GM19043 (cell line): Measurements from ENCODE around the gene DCAF16.
A peak's percentile ranks its signal among the peaks of the same experiment; 100 is the strongest.
"Not testable (repeated sequence)": the region's sequence is repeated elsewhere in the genome, so short reads cannot be mapped to it uniquely, and the experiment has no call there.

Experiments used
- ATAC-seq: cut with Tn5 transposase; IDR thresholded peaks from one replicate; pipeline ENCODE4 v1.9.1; 2021; ENCODE audit warnings: low read depth; ENCODE audit not compliant: unreplicated experiment

The DCAF16 gene

GRCh38 chr4:17810260-17811077 is at the start of gene DCAF16, which contains the start of gene NCAPG:
Gene DCAF16 (minus strand): TSS chr4:17810757. CDS start chr4:17804141, 6,616 bp downstream.
Gene NCAPG (plus strand): TSS chr4:17810979. CDS start chr4:17811078, 99 bp downstream.
- peak; percentile 83 for ATAC-seq

GRCh38 chr4:17859793-17860406 is 49.3 kb upstream of the DCAF16 start:
- ATAC-seq: no peak

DNA sequence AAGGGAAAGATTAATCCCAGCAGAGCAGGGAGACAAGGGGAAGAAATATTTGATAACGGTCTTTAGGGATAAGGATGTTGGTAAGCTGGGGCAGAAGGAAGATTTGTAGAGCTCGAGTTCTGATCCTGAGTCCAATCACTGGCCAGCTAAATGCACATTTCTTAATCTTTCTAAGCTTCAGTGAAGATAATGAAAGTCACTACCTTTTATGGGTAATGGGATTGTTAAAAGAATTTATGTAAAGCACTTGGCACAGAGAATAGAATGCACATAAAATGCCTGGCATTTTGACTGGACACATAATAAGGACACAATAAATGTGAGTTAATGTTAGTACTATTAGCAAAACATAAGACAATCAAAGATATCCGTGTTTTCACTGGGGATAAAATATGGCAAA is 43.5 kb upstream of the DCAF16 start:
- ATAC-seq: no peak

DNA sequence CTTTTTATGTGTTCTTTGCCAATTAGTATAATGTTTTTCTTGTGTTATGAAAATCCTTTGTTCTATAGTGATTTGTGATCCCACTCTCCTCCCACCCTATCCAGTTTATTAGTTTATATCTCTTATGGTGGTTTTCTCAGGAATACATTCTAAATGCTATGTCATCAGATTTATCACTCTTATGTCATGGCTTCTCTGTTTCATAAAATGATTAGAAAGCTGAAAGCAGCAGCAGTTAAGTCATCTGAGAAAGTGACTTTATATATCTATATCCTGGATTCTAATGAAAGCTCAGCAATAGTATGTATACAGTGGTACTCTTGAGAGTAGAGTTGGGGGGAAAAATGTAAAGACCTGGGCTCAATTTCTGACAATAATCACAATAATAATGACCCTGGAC is 41.4 kb upstream of the DCAF16 start:
- no peak for ATAC-seq

GRCh38 chr4:17850295-17850694 is 39.7 kb upstream of the DCAF16 start:
- ATAC-seq: not testable (repeated sequence)

DNA sequence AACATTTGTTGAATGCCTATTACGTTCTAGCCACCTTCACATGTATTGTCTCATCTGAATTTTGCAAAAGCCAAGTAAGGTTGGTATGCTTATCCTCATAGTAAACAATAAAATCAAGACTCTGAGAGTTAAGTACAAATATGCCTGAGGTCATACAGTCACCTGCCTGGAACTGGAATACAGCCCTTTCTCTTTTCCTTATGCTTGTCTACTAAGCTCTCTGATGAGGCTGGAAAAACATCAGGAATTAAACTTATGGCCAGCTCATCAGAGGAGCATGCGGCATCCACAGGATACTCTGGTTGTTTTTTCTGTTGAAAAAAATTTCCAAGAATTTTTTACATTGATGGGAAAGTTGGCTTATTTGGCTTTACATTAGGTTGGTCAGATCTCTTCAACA is 35.7 kb upstream of the DCAF16 start:
- ATAC-seq: no peak

- ATAC-seq: no peak
Observed at GRCh38 chr4:17823871-17824669, 13.5 kb upstream of the DCAF16 start.

DNA sequence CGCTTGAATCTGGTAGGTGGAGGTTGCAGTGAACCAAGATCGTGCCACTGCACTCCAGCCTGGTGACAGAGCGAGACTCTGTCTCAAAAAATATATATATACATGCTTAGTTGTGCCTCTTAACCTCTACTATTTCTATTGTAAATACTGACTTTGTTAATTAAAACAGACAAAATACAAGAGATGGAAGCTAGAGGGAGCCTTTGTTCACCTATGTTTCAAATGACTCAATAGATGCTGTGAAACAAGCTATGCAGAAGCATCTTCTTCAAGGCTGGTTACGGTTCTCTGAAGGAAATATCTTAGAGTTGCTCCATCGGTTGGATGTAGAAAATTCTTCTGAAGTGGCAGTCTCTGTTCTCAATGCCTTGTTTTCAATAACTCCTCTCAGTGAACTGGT is 6.5 kb upstream of the DCAF16 start:
- ATAC-seq: peak; percentile 85

- no peak for ATAC-seq
Observed at GRCh38 chr4:17816142-17816541, 5.6 kb upstream of the DCAF16 start.

GRCh38 chr4:17814140-17814539 is 3.6 kb upstream of the DCAF16 start:
- ATAC-seq: no peak

GRCh38 chr4:17812801-17813200 is 2.2 kb upstream of the DCAF16 start:
- ATAC-seq: no peak

- ATAC-seq: no peak
Observed at GRCh38 chr4:17812125-17812524, 1.6 kb upstream of the DCAF16 start.

GRCh38 chr4:17811078-17811603 is 584 bp upstream of the DCAF16 start:
- ATAC-seq: peak; percentile 18

- ATAC-seq: no peak
Observed at GRCh38 chr4:17809667-17810066, 890 bp downstream of the DCAF16 start.

DNA sequence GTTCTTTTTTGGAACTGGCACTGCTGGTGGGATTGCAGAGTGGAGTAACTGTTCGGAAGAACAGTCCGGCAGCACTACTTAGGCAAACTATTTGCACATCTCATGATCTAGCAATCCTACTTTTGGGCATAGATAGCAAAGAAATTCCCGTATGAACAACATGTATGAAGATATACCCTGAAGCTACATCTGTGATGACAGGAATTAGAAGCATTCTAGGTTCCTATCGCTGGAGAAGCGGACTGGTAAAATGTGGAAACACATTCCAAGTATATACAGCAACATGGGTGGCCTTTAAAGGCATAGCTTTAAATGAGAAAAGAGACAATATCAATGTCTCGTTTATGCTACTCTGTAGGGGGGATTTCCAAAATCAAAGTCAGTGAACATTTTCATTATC is 3.1 kb downstream of the DCAF16 start:
- ATAC-seq: no peak

DNA sequence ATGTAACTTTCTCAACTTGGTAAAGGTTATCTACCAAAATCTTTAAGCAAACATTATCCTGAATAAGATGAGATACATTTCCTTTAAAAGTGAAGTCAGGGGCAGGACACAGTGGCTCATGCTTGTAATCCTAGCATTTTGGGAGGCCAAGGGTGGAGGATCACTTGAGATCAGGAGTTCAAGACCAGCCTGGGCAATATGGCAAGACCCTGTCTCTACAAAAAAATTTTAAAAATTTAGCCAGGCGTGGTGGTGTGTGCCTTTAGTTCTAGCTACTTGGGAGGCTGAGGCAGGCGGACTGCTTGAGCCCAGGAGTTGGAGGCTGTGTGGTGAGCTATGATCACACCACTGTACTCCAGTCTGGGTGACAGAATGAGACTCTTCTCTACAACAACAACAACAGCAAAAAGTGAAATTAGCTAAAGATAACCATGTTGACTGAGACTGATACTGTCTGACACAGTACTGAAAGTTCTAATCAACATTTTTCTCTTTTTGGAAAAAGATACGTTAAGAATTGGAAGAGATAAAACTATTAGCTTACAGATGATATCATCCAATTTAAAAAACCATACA is 4.9 kb downstream of the DCAF16 start:
- no peak for ATAC-seq

DNA sequence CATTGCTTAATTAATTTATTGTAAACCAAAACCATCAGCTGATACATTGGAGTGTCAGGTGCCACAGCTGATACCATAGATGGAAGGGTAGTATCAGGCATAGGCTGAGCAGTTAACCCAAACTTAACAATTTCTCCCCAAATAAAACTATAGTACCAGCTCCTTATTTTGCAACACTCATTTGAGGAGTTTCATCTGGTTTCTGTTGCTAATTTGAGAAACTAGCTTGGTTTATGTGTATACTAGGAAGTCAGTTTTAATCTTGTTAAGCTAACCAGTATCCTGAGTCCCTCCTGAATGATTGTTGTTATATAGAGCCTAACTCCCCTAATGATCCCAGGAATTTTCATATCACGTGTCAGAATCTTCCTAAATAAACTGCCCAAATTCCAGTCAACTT is 12.7 kb downstream of the DCAF16 start:
- ATAC-seq: no peak

GRCh38 chr4:17794730-17795129 is 15.8 kb downstream of the DCAF16 start:
- ATAC-seq: no peak

DNA sequence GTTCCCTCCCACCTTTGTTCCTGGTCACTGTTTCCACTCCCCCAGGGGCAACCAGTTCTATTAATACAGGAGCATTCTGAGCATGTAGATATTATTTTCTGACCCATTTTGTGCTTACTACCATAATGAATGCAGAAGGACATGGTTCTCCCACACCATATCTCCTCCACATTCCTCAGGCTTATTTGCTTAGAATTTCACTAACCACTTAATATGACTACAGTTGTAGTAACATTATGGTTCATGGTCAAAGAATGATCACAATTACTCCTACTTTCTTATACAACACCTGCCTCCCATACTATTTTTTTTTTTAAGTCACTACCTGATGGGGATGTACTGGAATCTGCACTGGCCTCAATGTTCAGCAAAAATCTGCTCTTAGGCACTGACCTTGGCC is 21.6 kb downstream of the DCAF16 start:
- ATAC-seq: no peak

DNA sequence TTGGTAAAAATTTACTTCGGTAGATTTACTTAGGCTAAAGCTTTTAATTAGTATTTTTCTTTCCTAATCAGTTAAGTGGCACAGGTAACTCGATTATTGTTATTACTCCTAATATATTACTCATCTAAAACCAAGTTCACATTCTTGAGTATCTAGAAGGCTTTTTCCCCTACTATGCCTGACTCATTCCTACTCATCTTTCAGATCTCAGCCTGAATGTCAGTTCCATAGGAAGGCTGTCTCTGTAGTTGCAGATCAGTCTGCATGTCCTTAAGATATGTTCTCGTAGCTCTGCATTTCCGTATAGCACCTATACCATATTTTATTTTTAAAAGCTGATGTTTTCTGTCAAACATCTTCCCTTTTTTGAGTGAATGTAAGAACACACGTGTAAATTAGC is 23.2 kb downstream of the DCAF16 start:
- ATAC-seq: no peak

DNA sequence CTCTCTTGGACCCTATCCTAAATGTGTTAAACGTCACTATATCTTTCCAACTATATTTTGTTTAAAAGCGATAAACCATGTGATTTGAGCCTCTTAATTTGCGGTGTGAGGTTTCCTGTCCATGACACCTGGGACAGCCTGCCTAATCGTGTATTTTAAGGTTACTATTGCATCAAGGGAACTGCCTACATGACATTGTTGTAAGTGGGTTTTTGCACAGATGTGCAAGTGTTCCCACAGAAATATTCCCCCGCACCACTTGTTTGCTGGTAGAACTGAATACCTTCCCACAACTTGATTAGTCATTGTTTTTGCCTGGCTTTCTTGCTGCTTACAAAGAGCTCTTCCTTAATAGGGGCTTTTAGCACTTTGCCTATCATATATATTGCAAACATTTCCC is 24.0 kb downstream of the DCAF16 start:
- no peak for ATAC-seq
